ENCODE results near the gene MAP4K2. TPM values are rescaled to one million over a fixed set of nuclear protein-coding genes. Genes with fewer than 3 reads are reported as not detected.

Gene MAP4K2
- total and polyA plus RNA-seq, 2 donors from 2014 or later = 12.5 to 15.4 TPM

- no peaks in the 10 kb centered on the region for H3K27me3 ChIP-seq (ENCODE audit: control insufficient read depth, insufficient read depth, low read length)
- no peak overlapping the region for H3K4me3 ChIP-seq (ENCODE audit: low read length in 3 of 3)
- no peaks in the 10 kb centered on the region for H3K9me3 ChIP-seq (ENCODE audit: control insufficient read depth in 2 of 3, insufficient read depth in 1 of 3, low read length in 3 of 3)
- FAIRE-seq (no peak), DNase-seq (peak in 2 of 5 donors; percentile 57 to 75)
- H3K36me3 ChIP-seq (ENCODE audit: control insufficient read depth in 2 of 3, insufficient read depth in 3 of 3, low read length in 3 of 3) = peaks cover 0 to 2% (median 0%) of the 10 kb centered on the region in 3 donors
- no peak for TF ChIP-seq CTCF (IDR thresholded peaks at IDR 0.05; ENCODE audit: borderline replicate concordance, extremely low read depth, insufficient read depth)
- no peak overlapping the region for H3K9ac ChIP-seq (ENCODE audit: low read length in 3 of 3)
- H3K27ac ChIP-seq (ENCODE audit: low read depth in 2 of 2, low read length in 2 of 2) = no peak overlapping the region
- peaks cover 0 to 12% (median 9%) of the 10 kb centered on the region in 3 donors for H3K4me1 ChIP-seq (ENCODE audit: control insufficient read depth in 2 of 3, insufficient read depth in 2 of 3, low read depth in 1 of 3, low read length in 3 of 3)
- intact Hi-C loops (cut with DNase I) = no loop called here
Measured at GRCh38 chr11:64800303-64801157, 2.5 kb downstream of the MAP4K2 start.

- intact Hi-C loops (cut with DNase I) = no loop called here
- FAIRE-seq (no peak), DNase-seq (peak in 4 of 5 donors; percentile 40 to 66 (median 57))
- Histone ChIP-seq H3K4me3 (ENCODE audit: low read length in 3 of 3) (no peak overlapping the region), H3K9me3 (ENCODE audit: control insufficient read depth in 2 of 3, insufficient read depth in 1 of 3, low read length in 3 of 3) (no peaks in the 10 kb centered on the region), H3K9ac (ENCODE audit: low read length in 3 of 3) (no peak overlapping the region), H3K27ac (ENCODE audit: low read depth in 2 of 2, low read length in 2 of 2) (no peak overlapping the region), H3K27me3 (ENCODE audit: control insufficient read depth, insufficient read depth, low read length) (no peaks in the 10 kb centered on the region), H3K36me3 (ENCODE audit: control insufficient read depth in 2 of 3, insufficient read depth in 3 of 3, low read length in 3 of 3) (peaks cover 0 to under 1% (median 0%) of the 10 kb centered on the region in 3 donors), H3K4me1 (ENCODE audit: control insufficient read depth in 2 of 3, insufficient read depth in 2 of 3, low read depth in 1 of 3, low read length in 3 of 3) (peaks cover 0 to 12% (median 9%) of the 10 kb centered on the region in 3 donors)
- TF ChIP-seq CTCF (IDR thresholded peaks at IDR 0.05; ENCODE audit: borderline replicate concordance, extremely low read depth, insufficient read depth) = no peak
Measured at GRCh38 chr11:64799623-64800302, 3.3 kb downstream of the MAP4K2 start.

- no peak overlapping the region for H3K27ac ChIP-seq (ENCODE audit: low read depth in 2 of 2, low read length in 2 of 2)
- DNase-seq = peak in 1 of 5 donors; percentile 62
- no peak for FAIRE-seq
Measured at GRCh38 chr11:64799256-64799622, 3.8 kb downstream of the MAP4K2 start.

More at GRCh38 chr11:64799256-64799622, 3.8 kb downstream of the MAP4K2 start:
- Histone ChIP-seq H3K4me1 (ENCODE audit: control insufficient read depth in 2 of 3, insufficient read depth in 2 of 3, low read depth in 1 of 3, low read length in 3 of 3) (peaks cover 0 to 10% (median 8%) of the 10 kb centered on the region in 3 donors), H3K27me3 (ENCODE audit: control insufficient read depth, insufficient read depth, low read length) (no peaks in the 10 kb centered on the region), H3K9me3 (ENCODE audit: control insufficient read depth in 2 of 3, insufficient read depth in 1 of 3, low read length in 3 of 3) (no peaks in the 10 kb centered on the region), H3K36me3 (ENCODE audit: control insufficient read depth in 2 of 3, insufficient read depth in 3 of 3, low read length in 3 of 3) (no peaks in the 10 kb centered on the region), H3K4me3 (ENCODE audit: low read length in 3 of 3) (no peak overlapping the region), H3K9ac (ENCODE audit: low read length in 3 of 3) (no peak overlapping the region)
- intact Hi-C loops (cut with DNase I) = no loop called here
- no peak for TF ChIP-seq CTCF (IDR thresholded peaks at IDR 0.05; ENCODE audit: borderline replicate concordance, extremely low read depth, insufficient read depth)

Data from kidney (tissue), 14 donors.